G401.6 (cell line): ENCODE results near the gene VPS37B.
"Not testable (repeated sequence)": the region's sequence is repeated elsewhere in the genome, so short reads cannot be mapped to it uniquely, and the experiment has no call there.

Experiments
- FAIRE-seq: peaks from 2 replicates; lab custom pipeline; 2012; peaks lifted over from hg19 to GRCh38; lab: Jason Lieb, UNC

The VPS37B gene, protein sequence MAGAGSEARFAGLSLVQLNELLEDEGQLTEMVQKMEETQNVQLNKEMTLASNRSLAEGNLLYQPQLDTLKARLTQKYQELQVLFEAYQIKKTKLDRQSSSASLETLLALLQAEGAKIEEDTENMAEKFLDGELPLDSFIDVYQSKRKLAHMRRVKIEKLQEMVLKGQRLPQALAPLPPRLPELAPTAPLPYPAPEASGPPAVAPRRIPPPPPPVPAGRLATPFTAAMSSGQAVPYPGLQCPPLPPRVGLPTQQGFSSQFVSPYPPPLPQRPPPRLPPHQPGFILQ

DNA sequence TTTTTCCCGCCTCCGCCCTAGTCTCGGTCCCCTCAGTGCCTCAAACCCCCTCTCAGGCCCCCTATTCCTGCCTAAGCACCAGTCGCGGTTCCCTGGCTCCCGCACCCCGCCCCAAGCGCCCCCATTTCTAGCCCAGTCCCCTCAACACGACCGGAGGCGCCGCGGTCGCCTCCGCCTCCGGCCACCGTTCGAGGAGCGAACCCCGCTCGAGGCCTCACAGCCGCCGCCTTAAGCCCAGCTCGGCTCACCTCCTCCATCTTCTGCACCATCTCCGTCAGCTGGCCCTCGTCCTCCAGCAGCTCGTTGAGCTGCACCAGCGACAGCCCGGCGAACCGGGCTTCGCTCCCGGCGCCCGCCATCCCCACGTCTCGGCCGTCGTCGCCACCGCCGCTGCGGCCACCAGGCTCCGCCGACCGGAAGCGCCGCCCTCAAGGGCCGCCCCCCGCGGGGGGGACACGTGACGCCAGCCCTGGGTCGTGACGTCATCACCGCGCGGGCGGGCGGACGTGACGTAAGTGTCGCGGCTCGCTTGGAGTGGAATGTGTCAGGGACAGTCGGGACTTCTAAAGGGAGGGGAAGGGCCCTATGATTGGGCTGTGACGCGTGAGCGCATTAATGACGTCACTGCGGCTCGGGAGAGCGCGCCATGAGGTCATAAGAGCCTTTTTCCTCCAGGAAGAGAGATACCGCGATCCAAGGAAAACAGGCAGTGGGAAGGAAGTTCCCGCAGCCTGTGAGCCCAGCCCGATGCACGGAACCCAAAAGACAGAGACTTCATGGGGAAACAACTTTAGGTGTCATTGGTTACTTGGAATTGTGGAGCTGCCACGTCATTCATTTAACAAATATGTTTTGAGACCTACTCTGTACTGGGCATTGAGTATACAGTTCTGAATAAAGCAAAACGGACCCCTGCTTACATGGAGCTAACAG, at the start of gene VPS37B:
Gene VPS37B, minus strand, starts transcription at position 421 of the 933 bp plus-strand sequence. Its CDS starts 62 bp downstream, at position 359.
- no peak for FAIRE-seq

DNA sequence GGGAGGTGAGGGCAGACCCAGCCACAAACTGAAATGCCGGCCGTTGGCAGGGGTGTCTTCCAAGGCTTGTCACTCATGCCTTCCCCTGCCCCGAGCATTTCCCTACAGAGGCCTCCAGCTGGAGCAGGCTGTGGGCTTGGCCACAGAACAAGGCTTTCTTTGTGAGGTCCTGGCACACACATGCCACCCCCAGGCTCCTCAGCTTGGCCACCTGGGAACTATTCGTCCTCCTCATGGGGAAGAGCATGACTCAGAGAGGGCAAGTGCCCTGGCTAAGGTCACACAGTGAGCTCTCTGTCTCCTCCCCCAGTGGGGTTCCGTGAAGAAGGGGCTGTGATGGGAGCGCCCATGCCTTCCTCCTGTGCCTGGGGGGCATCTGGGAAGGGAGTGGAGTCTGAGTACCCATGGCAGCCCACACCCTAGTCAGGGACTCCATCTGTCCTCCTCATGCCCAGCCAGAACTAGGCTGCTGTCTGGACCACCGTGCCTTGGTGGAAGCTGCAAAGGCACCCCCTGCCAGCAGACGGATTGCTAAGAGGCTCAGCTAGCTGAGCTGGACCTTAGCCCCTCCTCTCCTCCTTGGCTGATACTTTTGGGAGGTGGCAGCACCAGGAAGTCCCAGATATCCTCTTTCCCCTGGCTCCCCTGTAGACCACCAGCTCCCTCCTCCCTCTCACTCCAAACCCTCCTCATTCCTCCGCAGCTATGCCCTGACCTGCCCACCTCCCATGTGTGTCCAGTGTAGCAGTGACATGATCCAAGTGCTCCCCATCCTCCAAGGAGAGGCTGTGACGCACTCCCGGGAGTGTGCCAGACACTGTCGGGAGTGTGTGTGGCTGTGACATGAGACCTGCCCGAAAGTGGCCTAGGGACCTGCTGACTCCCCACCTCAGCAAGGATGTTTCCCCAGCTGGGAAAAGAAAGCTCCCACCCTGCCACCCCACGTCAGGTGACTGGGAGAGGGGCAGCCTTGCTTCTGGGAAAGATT, 49.0 kb upstream of the VPS37B start:
- no peak for FAIRE-seq

DNA sequence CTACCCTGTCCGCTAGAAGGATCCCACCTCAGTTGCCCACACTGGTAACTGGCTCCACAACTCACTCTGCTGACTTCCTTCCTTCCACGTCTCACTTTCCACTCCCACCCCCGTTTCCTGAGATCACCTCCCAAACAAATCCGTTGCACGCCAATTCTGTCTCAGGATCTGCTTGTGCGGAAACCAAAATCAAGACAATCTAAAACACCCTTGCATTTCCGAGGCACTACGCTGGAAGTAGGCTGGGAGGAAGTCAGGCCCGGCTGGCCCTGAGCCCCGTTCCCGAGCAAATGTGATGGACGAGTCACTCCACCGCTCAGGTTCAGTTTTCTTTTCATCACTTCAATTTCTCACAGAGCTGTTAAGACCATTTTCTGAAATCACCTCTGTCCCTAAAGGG, 47.3 kb upstream of the VPS37B start:
- no peak for FAIRE-seq

DNA sequence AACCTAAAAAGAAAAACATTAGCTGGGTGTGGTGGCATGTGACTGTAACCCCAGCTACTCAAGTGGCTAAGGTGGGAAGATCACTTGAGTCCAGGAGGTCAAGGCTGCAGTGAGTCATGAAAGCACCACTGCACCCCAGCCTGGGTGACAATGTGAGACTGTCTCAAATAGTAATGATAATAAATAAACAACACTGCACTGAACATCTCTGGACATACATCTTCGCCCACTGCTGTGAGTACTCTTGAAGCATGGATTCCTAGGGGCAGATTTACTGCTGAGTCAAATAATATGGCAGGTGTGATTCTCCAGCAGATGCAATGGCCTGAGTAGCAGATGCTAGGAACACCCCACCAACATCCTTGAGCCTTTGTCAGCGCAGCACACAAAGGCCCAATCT, 46.7 kb upstream of the VPS37B start:
- FAIRE-seq: no peak

DNA sequence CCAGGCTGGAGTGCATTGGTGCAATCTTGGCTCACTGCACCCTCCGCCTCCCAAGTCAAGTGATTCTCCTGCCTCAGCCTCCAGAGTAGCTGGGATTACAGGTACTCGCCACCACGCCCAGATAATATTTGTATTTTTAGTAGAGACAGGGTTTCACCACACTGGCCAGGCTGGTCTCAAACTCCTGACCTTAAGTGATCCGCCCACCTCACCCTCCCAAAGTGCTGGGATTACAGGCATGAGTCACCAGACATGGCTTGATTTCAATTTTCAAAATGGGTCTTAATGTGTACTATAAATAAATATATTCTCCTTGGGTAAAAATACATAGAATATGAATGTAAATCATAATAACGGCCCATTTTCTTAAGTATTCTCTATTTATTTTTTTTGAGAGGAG, 45.4 kb upstream of the VPS37B start:
- not testable (repeated sequence) for FAIRE-seq

DNA sequence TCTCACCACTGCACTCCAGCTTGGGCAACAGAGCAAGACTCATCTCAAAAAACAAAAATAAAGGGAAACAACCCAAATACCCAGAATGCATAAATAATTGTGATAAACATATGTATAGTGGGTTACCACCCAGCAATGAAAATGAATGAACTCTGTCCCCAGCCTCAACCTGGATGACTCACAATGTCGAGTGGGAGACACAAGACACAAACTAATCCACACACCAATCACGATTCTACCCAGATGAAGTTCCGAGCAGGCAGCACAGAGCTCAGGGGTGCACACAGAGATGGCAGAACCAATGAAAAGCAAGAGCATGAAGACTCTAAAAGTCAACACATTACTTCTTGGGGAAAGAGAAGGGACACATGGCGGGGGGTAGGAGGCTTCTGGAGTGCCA, 43.2 kb upstream of the VPS37B start:
- no peak for FAIRE-seq

DNA sequence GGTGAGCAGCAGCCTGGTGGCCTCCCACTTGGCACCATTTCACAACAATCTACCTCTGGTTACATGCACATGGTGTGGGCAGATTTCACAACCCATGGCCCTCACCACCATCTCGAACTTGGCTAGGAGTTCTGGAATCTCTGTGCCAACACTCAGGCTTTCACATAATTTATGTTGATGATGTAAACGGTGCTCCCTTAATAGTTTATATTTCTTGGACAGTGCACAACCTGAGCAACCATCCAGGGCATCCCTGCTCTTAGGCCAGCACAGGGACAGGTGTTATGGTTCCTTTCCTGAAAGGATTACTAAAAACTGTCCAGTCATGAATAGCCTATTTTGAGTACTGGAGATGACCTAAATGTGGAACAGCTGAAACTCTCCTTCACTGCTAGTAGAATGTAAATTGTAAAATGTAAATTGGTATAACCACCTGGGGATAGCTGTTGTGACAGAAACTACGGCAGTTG, 41.7 kb upstream of the VPS37B start:
- FAIRE-seq: no peak

DNA sequence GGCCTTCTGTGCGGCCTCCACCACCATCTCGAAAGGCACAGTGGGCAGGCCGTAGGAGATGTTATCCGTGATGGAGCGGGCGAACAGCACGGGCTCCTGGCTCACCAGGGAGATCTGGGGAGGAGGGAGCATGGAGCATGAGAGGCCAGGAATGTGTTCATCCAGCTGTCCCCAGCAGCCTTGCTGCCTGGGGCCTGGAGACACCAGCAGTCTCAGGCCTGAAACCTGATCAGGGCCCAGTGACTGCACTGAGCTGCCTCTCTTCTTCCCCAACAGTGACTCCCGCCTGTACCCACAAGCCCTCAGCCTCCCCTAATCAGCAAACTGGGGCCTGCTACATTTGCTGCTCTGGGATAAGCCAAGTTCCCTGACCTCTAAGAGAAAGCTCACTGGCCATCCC, 39.4 kb upstream of the VPS37B start:
- no peak for FAIRE-seq

DNA sequence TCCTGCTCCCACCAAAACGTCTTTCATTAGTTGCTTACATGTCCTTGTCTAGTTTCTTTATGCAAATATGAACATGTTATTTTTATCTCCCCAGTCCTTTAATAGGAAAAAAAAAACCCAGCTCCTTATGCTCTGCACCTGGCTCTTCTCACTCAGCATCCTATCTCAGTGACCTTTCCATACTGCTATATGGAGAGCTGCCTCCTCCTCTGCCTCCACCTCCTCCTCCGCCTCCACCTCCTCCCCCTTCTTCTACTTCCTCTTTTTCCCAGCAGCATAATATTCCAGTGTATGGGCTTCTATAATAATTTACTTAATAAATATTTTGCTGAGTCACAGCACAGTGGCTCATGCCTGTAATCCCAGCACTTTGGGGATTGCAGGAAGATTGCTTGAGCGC, 38.8 kb upstream of the VPS37B start:
- FAIRE-seq: no peak

DNA sequence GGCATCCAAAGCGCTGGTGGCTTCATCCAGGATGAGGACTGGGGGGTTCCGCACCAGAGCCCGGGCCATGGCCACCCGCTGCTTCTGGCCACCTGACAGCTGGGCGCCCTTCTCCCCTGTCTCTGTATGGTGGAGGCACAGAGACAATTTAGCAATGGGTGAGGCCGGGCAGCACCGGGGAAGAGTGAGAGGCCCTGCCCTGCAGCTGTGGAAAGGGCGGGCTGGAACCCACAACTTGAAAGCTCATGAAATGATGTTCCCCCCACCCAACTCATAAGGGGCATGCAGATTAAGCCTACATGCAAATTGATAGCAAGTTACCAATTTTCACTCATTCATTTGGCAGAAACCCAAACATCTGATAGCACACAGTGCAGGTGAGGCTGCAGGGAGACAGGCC, 36.3 kb upstream of the VPS37B start:
- FAIRE-seq: no peak

DNA sequence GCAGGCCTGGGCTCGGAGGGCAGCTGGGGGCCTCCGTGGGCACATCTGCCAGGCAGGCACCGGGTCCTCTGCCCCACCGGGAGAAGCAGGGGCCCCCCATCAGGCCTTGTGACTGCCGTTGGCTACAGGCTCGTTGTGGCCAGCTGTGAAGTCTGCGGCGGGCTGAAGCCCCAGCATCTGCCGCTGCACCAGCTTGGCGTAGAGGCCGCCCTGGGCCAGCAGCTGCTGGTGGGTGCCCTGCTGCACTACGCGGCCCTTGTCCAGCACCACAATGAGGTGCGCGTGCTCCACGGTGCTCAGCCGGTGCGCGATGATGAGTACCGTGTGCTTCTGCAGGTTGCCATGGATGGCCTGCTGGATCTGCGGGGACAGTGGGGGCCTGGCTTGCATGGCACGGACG, 33.9 kb upstream of the VPS37B start:
- FAIRE-seq: no peak

DNA sequence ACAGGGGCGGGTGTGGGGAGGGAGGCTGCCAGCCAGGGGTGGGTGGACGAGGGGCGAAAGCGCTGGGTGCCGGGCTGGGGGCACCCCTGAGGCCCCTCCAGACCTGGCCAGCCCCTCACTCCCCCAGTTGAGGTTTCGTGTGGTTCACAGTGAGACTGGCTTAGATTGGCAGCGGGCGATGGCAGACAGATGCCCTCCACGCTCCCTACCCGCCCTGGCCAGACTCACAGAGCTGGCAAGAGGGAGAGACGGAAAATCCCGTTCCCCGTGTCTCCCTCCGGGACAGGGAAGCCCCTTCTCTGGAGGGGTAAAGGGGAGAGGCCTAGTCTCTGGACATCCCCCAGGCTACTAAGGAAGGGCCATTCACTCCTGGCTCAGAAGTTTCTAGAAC, 33.2 kb upstream of the VPS37B start:
- FAIRE-seq: no peak

DNA sequence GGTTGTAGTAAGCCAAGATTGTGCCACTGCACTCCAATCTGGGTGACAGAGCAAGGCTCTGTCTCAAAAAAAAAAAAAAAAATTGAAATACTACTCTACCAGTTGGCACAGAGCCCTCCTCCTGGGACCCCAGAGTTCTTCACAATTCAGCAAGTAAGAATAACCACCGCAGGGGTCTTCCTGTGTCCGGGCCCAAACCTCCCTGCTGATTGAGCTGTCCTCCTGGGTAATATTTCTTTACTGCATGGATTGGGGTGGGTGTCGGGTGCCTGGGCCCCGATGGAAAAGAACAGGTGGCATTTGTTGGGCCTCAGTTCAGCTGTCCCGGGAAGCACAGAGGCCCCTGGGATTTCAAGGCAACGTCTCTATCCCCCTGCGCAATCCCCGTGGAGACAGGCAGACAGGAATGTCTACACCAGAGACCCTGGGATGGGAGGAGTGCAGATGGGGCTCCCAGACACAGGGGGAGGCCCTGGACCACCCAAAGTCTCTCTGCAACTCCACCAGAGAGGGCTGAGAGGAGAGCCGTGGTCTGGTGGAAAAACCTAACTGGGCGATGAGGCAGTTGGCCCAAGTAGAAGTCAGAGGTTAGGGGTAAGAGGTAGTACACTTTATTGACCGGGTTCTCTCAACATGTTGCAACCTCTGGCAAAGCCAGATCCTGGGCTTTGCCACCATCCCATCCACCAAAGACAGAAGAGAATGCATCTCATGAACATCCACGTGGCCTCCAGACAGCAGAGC, 32.7 kb upstream of the VPS37B start:
- no peak for FAIRE-seq

DNA sequence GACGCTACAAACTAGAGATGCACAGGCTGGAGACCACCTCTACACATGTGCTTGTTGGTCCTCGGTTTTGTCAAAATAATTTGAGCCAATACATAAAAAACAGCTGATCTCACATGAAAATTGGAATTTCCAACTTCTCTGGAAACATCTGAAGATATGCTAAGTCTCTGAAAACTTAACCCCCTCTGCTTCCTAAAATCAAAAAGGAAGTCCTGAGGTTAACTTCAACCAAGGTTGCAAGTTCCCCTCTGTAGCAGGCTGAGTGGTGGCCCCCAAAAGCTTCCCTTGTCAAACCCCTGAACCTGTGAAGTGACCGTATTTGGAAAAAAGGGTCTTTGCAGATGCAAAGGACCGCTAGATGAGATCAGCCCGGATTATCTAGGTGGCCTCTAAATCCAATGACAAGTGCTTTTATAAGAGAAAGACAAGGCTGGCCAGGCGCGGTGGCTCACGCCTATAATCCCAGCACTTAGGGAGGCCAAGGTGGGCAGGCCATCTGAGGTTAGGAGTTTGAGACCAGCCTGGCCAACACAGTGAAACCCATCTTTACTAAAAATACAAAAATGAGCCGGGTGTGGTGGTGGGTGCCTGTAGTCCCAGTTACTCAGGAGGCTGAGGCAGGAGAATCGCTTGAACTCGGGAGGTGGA, 32.0 kb upstream of the VPS37B start:
- no peak for FAIRE-seq

DNA sequence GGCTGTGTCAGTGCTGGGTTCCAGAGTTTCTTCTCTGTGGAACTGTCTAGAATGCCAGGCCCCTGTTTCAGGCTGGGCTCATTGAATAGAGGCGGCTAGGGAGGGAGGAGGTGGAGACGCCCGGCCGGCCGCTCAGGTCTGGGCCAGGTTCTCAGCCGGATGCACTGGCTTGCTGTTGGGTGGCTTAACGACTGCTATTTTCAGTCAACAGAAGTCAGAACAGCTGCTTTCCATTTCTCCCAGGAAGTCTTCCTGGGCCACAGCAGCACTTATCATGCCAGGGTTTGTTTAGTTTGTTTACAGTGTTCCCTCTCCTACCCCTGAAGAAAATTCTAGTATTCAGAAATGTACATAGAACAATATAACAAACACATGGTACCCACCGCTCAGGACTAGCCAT, 26.0 kb upstream of the VPS37B start:
- no peak for FAIRE-seq

DNA sequence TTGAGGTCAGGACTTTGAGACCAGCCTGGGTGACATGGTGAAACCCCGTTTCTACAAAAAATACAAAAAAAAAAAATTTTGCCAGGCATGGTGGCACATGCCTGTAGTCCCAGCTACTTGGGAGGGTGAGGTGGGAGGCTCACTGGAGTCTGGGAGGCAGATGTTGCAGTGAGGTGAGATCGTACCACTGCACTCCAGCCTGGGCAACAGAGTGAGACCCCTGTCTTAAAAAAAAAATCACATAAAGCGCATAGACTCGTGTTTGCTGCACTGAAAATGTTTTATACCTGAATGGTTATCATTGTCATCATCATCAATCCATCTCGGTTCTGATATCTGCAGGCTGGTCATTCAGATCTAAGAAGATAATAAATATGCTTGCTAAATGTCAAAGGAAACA, 24.8 kb upstream of the VPS37B start:
- no peak for FAIRE-seq

DNA sequence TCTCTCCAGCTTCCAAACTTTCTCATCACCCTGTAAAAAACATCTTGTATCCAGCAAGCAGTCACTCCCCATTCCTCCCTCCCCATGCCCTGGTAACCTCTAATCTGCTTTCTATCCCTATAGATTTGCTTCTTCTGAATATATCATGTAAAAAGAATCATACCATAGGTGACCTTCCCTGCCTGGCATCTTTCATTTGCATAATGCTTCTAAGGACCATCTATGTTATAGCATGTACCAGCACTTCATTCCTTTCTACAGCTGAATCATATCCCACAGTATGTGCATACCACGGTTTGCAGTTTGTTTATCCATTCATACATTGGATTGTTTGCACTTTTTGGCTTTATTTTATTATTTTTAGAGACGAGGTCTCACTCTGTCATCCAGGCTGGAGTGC, 22.9 kb upstream of the VPS37B start:
- FAIRE-seq: no peak

DNA sequence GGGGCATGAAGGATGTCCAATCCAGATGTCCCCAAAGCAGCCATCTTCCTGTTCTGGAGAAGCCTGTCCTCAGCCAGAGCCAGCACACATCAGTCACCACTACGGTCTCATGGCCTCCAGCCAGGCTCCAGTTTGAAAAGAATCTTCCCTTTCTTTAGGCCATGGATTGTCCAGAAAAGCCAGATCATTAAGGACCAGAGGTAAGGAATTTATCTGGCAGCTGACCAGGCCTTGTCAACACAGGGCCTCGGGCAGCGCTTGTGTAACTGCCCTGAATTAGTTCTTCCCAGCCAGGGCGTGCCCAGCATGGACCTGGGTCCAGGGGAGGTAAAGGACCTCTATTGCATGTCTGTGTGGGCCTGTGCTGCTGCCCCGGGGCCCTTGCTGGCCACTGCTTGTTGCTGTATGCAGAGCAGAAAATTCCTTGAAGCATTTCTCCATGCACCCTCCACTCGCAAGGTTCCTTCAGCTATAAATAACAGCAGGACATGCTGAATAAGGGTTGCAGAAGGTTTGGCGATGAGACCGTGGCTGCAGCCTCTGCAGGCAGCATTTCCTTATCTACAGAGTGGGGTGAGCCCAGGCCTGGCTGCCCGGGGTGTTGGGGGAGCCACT, 21.7 kb upstream of the VPS37B start:
- no peak for FAIRE-seq

DNA sequence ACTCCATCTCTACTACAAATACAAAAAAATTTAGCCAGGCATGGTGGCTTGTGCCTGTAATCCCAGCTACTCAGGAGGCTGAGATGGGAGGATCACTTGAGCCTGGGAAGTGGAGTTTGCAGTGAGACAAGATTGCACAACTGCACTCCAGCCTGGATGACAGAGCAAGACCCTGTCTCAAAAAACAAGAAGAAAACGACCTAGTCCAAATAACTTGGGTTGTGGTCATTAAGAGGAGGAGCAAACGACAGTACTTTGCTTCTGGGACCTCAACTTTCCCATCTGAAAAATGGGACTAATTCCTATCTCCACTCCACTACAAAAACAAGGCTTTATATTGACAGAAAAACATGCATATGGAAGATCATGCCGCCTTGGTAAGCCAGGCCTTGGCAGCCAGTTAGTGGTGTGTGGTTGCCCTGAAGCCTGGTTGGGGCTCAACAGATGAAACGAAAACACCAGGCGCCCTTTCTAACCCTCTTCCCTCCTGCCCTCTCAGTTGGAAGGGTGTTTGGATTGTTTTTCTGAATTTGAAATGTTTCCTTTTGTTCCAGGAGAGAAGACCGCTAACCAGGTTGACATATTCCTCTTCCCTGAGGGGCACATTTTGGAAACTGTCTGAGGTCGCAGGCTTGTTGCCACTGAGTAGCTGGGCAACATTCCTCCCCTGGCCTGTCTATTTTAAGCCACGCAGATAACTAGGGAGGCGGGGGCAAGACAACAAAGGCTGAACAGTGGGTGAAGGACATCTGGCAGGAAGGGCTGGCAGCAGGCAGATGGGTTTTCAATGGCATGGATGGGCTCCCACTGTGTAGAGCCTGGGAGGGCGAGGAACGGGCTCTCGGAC, 13.7 kb upstream of the VPS37B start:
- FAIRE-seq: no peak

DNA sequence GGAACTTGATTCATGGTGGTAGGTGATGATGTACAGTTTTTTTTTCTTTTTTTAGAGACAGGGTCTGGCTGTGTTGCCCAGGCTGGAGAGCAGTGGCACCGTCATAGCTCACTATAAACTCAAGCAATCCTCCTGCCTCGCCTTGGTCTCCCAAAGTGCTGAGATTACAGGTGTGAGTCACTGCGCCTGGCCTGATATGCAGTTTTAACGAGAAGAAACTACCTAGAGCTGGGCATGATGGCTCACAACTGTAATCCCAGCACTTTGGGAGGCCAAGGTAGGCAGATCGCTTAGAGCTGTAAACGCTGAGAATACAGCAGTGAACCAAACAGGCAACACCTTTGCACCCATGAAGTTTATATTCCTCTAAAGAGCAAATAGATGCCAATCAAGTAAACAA, 13.0 kb upstream of the VPS37B start:
- no peak for FAIRE-seq
